Panc1 (cell line): Measurements from ENCODE around the gene ZKSCAN5. TPM values are rescaled to one million over a fixed set of nuclear protein-coding genes. Genes with fewer than 3 reads are reported as not detected.

Experiments
- total RNA-seq: library from RNA; stranded (reverse); gene quantifications from one replicate; pipeline ENCODE4 v1.2.1, GENCODE V29; 2021; ENCODE audit not compliant: unreplicated experiment

Gene ZKSCAN5
- total RNA-seq, 1 experiment from 2014 or later: 17.5 TPM

Other genes starting within 250 kb of the ZKSCAN5 start
- gene MYH16, start 231.8 kb upstream of the ZKSCAN5 start, total RNA-seq: 0.23 TPM
- 253 TPM for gene ARPC1A, start 178.8 kb upstream of the ZKSCAN5 start, total RNA-seq
- gene ARPC1B, start 129.9 kb upstream of the ZKSCAN5 start, total RNA-seq: 266 TPM
- gene PDAP1, start 96.1 kb upstream of the ZKSCAN5 start, total RNA-seq: 147 TPM
- gene BUD31, start 95.7 kb upstream of the ZKSCAN5 start, total RNA-seq: 179 TPM
- 15.0 TPM for gene PTCD1, start 65.9 kb upstream of the ZKSCAN5 start, total RNA-seq
- 57.0 TPM for gene CPSF4, start 65.7 kb upstream of the ZKSCAN5 start, total RNA-seq
- gene ATP5MF, start 38.5 kb upstream of the ZKSCAN5 start, total RNA-seq: 476 TPM
- gene ZNF789, start 31.8 kb upstream of the ZKSCAN5 start, total RNA-seq: 15.1 TPM
- gene ZNF394, start 4.4 kb upstream of the ZKSCAN5 start, total RNA-seq: 20.0 TPM
- gene FAM200A, start 47.5 kb downstream of the ZKSCAN5 start, total RNA-seq: 4.6 TPM
- 54.9 TPM for gene ZNF655, start 54.0 kb downstream of the ZKSCAN5 start, total RNA-seq
- 0.31 TPM for gene TMEM225B, start 93.6 kb downstream of the ZKSCAN5 start, total RNA-seq
- gene ZSCAN25, start 112.3 kb downstream of the ZKSCAN5 start, total RNA-seq: 14.8 TPM
- 0.31 TPM for gene CYP3A5, start 175.3 kb downstream of the ZKSCAN5 start, total RNA-seq
- gene CYP3A7, start 230.5 kb downstream of the ZKSCAN5 start, total RNA-seq: not detected